GM12878 (cell line): ENCODE measurements around the gene TBC1D32.

Source experiments
- BMI1 ChIP-seq: fragments of 450-650 bp; IDR thresholded peaks from 2 replicates; pipeline ENCODE4 v1.6.1; 2016; ENCODE audit warnings: mild to moderate bottlenecking, moderate library complexity, borderline replicate concordance
- CHD4 ChIP-seq: fragments of 200-600 bp; sonication (generic); IDR thresholded peaks from 2 replicates; pipeline ENCODE4 v1.6.1; 2016; ENCODE audit warnings: mild to moderate bottlenecking
- EGR1 ChIP-seq, 2 experiments: IDR thresholded peaks; 1 replicate in 1 of 2; 2 replicates in 1 of 2; pipeline ENCODE4 v1.6.1; 2011 to 2012; ENCODE audit warnings: low read depth in 2 of 2, low read length in 2 of 2, borderline replicate concordance in 1 of 2, mild to moderate bottlenecking in 1 of 2, moderate library complexity in 1 of 2
- POLR2A ChIP-seq: IDR thresholded peaks from 2 replicates; pipeline ENCODE4 v1.6.1; 2011; ENCODE audit warnings: low read depth, mild to moderate bottlenecking, low read length
- TARDBP ChIP-seq: IDR thresholded peaks from 2 replicates; pipeline ENCODE4 v1.6.1; 2016; ENCODE audit warnings: borderline replicate concordance
- TF ChIP-seq, protein P1 (sequence below): IDR thresholded peaks from 2 replicates; pipeline ENCODE4 v1.6.1; 2012; ENCODE audit warnings: low read depth, low read length, improper control_type of control experiment

GRCh38 chr6:121106962-121107361 is 227.3 kb downstream of the TBC1D32 start:
- TF ChIP-seq, protein P1, sequence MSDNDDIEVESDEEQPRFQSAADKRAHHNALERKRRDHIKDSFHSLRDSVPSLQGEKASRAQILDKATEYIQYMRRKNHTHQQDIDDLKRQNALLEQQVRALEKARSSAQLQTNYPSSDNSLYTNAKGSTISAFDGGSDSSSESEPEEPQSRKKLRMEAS: no peak
- TF ChIP-seq TARDBP: no peak
- no peak for TF ChIP-seq CHD4
- TF ChIP-seq POLR2A: no peak
- TF ChIP-seq EGR1 (IDR thresholded peaks at IDR 0.05; ENCODE audit: borderline replicate concordance in 1 of 2, low read depth in 2 of 2, low read length in 2 of 2): no peak
- no peak for TF ChIP-seq BMI1
